Natural killer cell treated with Interleukin-12 subunit alpha and Interleukin-12 subunit beta and Interleukin-15 and Interleukin-18, amount 100 ng/mL, for 72 hours (primary cell): ENCODE data around the gene MICU1. TPM values are rescaled to one million over a fixed set of nuclear protein-coding genes. Genes with fewer than 3 reads are reported as not detected.
"Not testable (repeated sequence)": the region's sequence is repeated elsewhere in the genome, so short reads cannot be mapped to it uniquely, and the experiment has no call there.

Experiments used
- ATAC-seq, 2 donors: fragments of 150-1000 bp; cut with Tn5 transposase in 1 of 2; sonication (Bioruptor Pico), chemical (Tn5 transposase) in 1 of 2; 2 replicates each; pipeline ENCODE4 v1.10.0; 2021
- DNase-seq: peaks from one replicate; pipeline ENCODE4 v3.0.0; 2022; ENCODE audit warnings: low spot score
- H3K27ac Mint-ChIP-seq, 2 donors: 1 replicate in 1 of 2; 2 replicates in 1 of 2; pipeline ENCODE4 v1.8.0; 2022; ENCODE audit warnings: mixed read lengths in 2 of 2, mild to moderate bottlenecking in 1 of 2, moderate library complexity in 1 of 2
- H3K27me3 Mint-ChIP-seq, 2 donors: 1 replicate in 1 of 2; 2 replicates in 1 of 2; pipeline ENCODE4 v1.8.0; 2022; ENCODE audit warnings: mixed read lengths in 2 of 2
- H3K36me3 Mint-ChIP-seq: one replicate; pipeline ENCODE4 v1.8.0; 2022; ENCODE audit warnings: mixed read lengths
- H3K4me1 Mint-ChIP-seq, 2 donors: 1 replicate in 1 of 2; 2 replicates in 1 of 2; pipeline ENCODE4 v1.8.0; 2022; ENCODE audit warnings: low read depth in 2 of 2, mixed read lengths in 2 of 2, mild to moderate bottlenecking in 1 of 2
- H3K4me3 Mint-ChIP-seq: one replicate; pipeline ENCODE4 v1.8.0; 2022; ENCODE audit warnings: mixed read lengths
- H3K9me3 Mint-ChIP-seq: 2 replicates; pipeline ENCODE4 v1.8.0; 2022; ENCODE audit warnings: mixed read lengths
- total RNA-seq, 2 donors: library from RNA; stranded (reverse); gene quantifications; one replicate each; pipeline ENCODE4 v1.2.3, GENCODE V29; 2022

The MICU1 gene
- total RNA-seq, 2 donors from 2014 or later = 40.8 to 43.0 TPM

DNA sequence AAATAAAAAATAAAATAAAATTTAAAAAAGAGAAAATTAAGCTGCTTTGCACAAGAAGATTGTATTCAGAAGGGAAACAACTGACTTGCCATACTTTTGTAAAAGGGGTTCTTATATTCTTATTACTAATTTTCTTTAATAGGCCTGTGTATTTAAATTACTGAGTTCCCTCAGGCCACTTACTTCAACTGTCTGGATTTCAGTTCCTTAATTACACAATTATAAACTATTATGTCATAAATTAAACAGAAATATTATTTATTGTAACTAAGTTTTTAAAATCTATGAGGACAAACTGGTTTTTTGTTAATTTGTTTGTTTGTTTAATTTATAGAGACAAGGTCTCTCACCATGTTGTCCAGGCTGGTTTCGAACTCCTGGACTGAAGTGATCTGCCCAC, 22.4 kb upstream of the MICU1 start:
- Mint-ChIP-seq H3K27me3 (peaks cover 0 to 2% of the 10 kb centered on the region in 2 donors), H3K9me3 (no peaks in the 10 kb centered on the region), H3K27ac (no peak overlapping the region), H3K4me3 (no peak overlapping the region), H3K36me3 (no peaks in the 10 kb centered on the region), H3K4me1 (no peaks in the 10 kb centered on the region)
- ATAC-seq (no peak), DNase-seq (no peak)

GRCh38 chr10:72646971-72647370, 21.1 kb upstream of the MICU1 start:
- not testable (repeated sequence) for H3K27ac Mint-ChIP-seq, ATAC-seq, DNase-seq, H3K4me1 Mint-ChIP-seq, H3K36me3 Mint-ChIP-seq, H3K27me3 Mint-ChIP-seq, H3K9me3 Mint-ChIP-seq, H3K4me3 Mint-ChIP-seq

DNA sequence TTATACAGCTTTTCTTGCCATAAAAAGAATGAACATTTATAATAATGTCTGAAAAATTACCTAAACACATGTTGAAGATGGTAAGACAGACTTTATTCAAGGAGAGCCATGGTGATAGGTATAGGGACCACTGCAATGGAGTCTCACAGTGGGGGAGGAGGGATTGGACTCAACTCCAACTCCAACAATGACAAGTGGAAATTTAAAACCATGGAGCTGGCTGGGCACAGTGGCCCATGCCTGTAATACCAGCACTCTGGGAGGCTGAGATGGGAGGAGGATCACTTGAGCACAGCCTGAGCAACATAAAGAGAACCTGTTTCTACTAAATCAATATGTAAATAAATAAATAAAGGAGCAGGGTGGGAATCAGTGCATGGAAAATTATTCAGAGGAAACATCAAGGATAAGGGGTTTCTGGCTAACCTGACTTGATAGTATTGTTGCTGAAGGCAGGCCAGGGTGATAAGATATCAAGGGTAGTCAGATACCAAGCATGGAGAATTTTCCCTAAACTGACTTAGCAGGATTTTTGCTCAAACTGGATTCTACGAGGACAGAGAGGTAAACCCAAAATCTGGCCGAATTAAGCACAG, 19.5 kb upstream of the MICU1 start:
- peaks cover 0 to 2% of the 10 kb centered on the region in 2 donors for H3K27me3 Mint-ChIP-seq
- DNase-seq (no peak), ATAC-seq (no peak)
- no peaks in the 10 kb centered on the region for H3K9me3 Mint-ChIP-seq
- no peaks in the 10 kb centered on the region for H3K4me1 Mint-ChIP-seq
- no peak overlapping the region for H3K27ac Mint-ChIP-seq
- H3K36me3 Mint-ChIP-seq = no peaks in the 10 kb centered on the region
- no peak overlapping the region for H3K4me3 Mint-ChIP-seq

GRCh38 chr10:72642318-72642717, 16.4 kb upstream of the MICU1 start:
- peaks cover 3 to 5% of the 10 kb centered on the region in 2 donors for H3K4me1 Mint-ChIP-seq
- peaks cover 0 to 5% of the 10 kb centered on the region in 2 donors for H3K27me3 Mint-ChIP-seq
- H3K36me3 Mint-ChIP-seq = no peaks in the 10 kb centered on the region
- DNase-seq (no peak), ATAC-seq (no peak)
- H3K4me3 Mint-ChIP-seq = no peak overlapping the region
- H3K27ac Mint-ChIP-seq = no peak overlapping the region
- H3K9me3 Mint-ChIP-seq = no peaks in the 10 kb centered on the region

DNA sequence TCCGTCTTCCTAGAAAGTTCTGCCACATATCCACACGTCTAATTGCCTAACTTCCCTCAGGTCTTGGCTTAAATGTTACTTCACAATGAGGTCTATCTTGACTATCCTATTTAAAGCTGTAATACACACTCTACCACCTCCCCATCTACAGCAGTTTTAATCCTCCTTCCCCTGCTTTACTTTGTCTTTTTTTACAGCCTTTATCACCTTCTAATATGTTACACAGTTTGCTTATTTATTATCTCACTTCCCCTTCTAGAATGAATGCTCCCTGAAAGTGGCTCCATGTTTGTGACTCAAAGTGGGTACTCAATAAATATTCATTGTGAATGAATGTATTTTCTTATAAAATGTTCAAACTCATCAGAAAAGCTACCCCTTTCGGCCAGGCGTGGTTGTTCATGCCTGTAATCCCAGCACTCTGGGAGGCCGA, 13.6 kb upstream of the MICU1 start:
- H3K36me3 Mint-ChIP-seq = no peaks in the 10 kb centered on the region
- no peak overlapping the region for H3K27ac Mint-ChIP-seq
- ATAC-seq (no peak), DNase-seq (no peak)
- H3K9me3 Mint-ChIP-seq = no peaks in the 10 kb centered on the region
- H3K4me3 Mint-ChIP-seq = no peak overlapping the region
- peaks cover 5 to 8% of the 10 kb centered on the region in 2 donors for H3K4me1 Mint-ChIP-seq
- peaks cover 0 to 5% of the 10 kb centered on the region in 2 donors for H3K27me3 Mint-ChIP-seq

DNA sequence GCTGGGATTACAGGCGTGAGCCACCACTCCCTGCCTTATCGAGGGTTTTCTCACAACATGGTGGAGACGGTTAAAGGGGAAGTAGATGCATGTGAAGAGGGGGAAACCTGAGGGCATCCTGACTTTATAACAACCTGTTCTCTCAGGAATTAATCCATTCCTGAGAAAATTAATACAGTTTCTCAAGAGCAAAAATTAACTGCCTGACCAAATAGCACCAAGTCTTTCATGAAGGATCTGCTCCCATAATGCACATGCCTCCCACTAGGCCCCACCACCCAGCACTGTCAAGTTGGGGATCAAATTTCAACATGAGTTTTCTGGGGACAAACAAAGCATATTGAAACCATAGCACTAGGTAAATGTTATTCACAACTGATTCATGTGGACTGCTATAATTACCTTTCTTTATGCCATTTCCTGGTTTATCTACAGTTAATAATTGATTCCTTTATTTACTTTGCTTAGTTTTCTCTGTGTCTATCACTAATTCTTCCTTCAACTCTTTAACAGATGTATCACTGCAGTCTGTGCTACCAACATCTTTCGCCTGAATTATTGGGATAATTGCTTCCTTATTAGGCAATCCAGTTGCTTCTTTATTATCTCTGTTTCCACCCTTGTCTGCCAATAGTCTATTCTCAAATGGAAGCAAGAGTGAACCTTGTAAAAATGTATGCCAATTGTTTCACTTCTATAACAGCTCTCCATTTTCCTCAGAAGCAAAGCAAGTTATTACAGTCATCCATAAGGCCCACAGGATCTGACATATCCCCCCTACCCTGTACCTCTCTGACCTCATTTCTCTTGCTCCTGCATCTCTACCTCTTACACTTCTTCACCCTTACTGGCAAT, 12.9 kb upstream of the MICU1 start:
- no peak for ATAC-seq
- no peaks in the 10 kb centered on the region for H3K9me3 Mint-ChIP-seq
- DNase-seq = no peak
- no peak overlapping the region for H3K27ac Mint-ChIP-seq
- no peaks in the 10 kb centered on the region for H3K36me3 Mint-ChIP-seq
- H3K27me3 Mint-ChIP-seq = peaks cover 0 to 5% of the 10 kb centered on the region in 2 donors
- H3K4me1 Mint-ChIP-seq = peaks cover 5 to 8% of the 10 kb centered on the region in 2 donors
- H3K4me3 Mint-ChIP-seq = no peak overlapping the region

DNA sequence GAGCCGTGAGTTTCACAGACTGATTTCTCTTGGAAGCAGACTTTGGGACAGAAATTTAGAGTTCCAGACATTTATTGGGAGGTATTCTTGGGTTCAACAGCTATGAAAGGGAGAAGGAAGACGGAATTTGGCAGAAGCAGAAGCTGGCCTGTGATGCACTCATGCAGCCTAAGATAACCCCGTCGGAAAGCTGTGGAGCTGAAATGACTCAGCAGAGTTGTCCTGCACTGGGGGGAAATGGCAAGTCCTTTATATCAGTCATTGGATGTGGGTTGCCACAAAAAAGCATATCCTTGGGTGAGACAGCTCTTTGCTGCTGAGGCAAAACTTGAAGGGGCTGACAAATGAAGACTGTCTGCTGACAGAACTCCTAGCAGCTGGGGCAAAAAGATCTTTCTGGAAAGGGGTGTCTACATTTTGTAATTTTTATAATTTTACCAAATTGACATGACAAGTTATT, 11.5 kb upstream of the MICU1 start:
- H3K4me1 Mint-ChIP-seq = peaks cover 5 to 8% of the 10 kb centered on the region in 2 donors
- H3K36me3 Mint-ChIP-seq = no peaks in the 10 kb centered on the region
- no peak for DNase-seq
- no peaks in the 10 kb centered on the region for H3K9me3 Mint-ChIP-seq
- ATAC-seq = peak; percentile 85 to 99
- peak overlapping the region in 1 of 2 donors; percentile 15 for H3K27ac Mint-ChIP-seq
- peak overlapping the region; percentile 56 for H3K4me3 Mint-ChIP-seq
- H3K27me3 Mint-ChIP-seq = peaks cover 0 to 5% of the 10 kb centered on the region in 2 donors

DNA sequence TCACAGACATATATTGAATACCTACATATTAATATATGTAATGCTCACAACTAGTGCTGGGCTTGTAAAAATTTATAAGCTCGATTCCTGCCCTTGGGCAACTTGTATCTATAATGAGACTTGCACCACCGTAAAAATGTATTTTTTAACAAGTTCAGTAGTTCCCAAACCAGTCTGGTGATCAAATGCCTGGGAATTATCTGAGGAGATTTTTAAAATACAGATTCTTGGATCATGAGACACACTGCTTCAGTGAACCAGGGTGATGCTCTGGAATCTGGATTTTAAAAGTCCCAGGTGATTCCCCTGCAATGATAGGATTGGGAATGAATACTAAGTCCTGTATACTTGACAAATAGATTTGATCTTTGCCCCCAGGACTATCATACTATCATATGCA, 4.3 kb upstream of the MICU1 start:
- peaks cover 3 to 10% of the 10 kb centered on the region in 2 donors for H3K4me1 Mint-ChIP-seq
- H3K27ac Mint-ChIP-seq = no peak overlapping the region
- no peaks in the 10 kb centered on the region for H3K9me3 Mint-ChIP-seq
- peaks cover 0 to 3% of the 10 kb centered on the region in 2 donors for H3K27me3 Mint-ChIP-seq
- DNase-seq = no peak
- H3K4me3 Mint-ChIP-seq = no peak overlapping the region
- no peak for ATAC-seq
- no peaks in the 10 kb centered on the region for H3K36me3 Mint-ChIP-seq

GRCh38 chr10:72626444-72626754, 520 bp upstream of the MICU1 start:
- Mint-ChIP-seq H3K36me3 (no peaks in the 10 kb centered on the region), H3K9me3 (no peaks in the 10 kb centered on the region), H3K27me3 (peaks cover 0 to 3% of the 10 kb centered on the region in 2 donors), H3K4me3 (peak overlapping the region; percentile 94), H3K27ac (peak overlapping the region; percentile 70 to 88), H3K4me1 (peaks cover 12 to 14% of the 10 kb centered on the region in 2 donors)
- DNase-seq (no peak), ATAC-seq (no peak)

DNA sequence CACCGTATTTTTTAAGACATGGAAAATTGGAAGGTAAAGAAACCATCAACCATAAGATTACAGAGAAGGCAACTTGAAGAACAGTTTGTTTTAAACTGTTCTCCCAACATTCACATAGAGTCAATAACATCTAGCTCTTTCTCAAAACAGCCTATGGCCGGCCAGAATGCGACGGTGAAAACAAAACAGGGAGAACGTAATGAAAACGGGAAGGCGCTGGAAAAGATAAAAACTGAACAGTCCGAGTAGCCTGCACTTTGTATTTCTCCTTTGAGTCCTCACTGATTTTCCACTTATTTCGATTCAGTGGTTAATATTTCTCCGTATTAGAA, 637 bp downstream of the MICU1 start:
- H3K9me3 Mint-ChIP-seq = no peaks in the 10 kb centered on the region
- peak overlapping the region; percentile 94 for H3K4me3 Mint-ChIP-seq
- no peaks in the 10 kb centered on the region for H3K36me3 Mint-ChIP-seq
- peaks cover 0 to 3% of the 10 kb centered on the region in 2 donors for H3K27me3 Mint-ChIP-seq
- peaks cover 12 to 14% of the 10 kb centered on the region in 2 donors for H3K4me1 Mint-ChIP-seq
- DNase-seq = no peak
- no peak for ATAC-seq
- H3K27ac Mint-ChIP-seq = peak overlapping the region; percentile 70 to 88

DNA sequence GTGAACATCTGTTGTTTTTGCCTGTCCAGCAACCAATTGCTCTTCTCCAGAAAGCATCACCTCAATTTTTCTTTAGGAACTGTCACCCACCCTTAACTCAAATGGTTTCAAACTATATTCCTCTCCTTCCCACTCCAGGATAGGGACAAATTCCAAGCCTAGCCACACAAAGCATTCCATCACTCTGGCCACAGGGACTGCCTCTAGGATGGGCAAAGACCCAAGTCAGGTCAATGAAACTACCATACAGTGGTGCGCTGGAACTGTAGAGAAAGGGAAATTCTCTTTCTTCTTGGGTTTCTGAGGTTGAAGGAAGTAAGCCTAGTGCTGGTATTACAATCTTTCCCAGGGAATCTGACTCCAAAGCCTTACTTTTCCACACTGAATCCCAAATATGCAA, 3.6 kb downstream of the MICU1 start:
- H3K36me3 Mint-ChIP-seq = no peaks in the 10 kb centered on the region
- H3K4me1 Mint-ChIP-seq = peaks cover 12 to 14% of the 10 kb centered on the region in 2 donors
- no peaks in the 10 kb centered on the region for H3K27me3 Mint-ChIP-seq
- H3K9me3 Mint-ChIP-seq = no peaks in the 10 kb centered on the region
- ATAC-seq = no peak
- no peak overlapping the region for H3K4me3 Mint-ChIP-seq
- H3K27ac Mint-ChIP-seq = no peak overlapping the region
- no peak for DNase-seq

GRCh38 chr10:72616716-72617115, 9.2 kb downstream of the MICU1 start:
- Mint-ChIP-seq H3K27me3 (no peaks in the 10 kb centered on the region), H3K4me1 (peaks cover 4% of the 10 kb centered on the region in 2 donors), H3K27ac (no peak overlapping the region), H3K4me3 (no peak overlapping the region), H3K36me3 (peaks cover 13% of the 10 kb centered on the region), H3K9me3 (peaks cover 3% of the 10 kb centered on the region)
- DNase-seq = no peak
- ATAC-seq = no peak

- H3K36me3 Mint-ChIP-seq = peaks cover 13% of the 10 kb centered on the region
- H3K9me3 Mint-ChIP-seq = peaks cover 3% of the 10 kb centered on the region
- H3K27me3 Mint-ChIP-seq = no peaks in the 10 kb centered on the region
- H3K27ac Mint-ChIP-seq = no peak overlapping the region
- H3K4me3 Mint-ChIP-seq = no peak overlapping the region
- no peak for DNase-seq
- H3K4me1 Mint-ChIP-seq = peaks cover 4% of the 10 kb centered on the region in 2 donors
- no peak for ATAC-seq
Observed at GRCh38 chr10:72615970-72616369, 9.9 kb downstream of the MICU1 start.

DNA sequence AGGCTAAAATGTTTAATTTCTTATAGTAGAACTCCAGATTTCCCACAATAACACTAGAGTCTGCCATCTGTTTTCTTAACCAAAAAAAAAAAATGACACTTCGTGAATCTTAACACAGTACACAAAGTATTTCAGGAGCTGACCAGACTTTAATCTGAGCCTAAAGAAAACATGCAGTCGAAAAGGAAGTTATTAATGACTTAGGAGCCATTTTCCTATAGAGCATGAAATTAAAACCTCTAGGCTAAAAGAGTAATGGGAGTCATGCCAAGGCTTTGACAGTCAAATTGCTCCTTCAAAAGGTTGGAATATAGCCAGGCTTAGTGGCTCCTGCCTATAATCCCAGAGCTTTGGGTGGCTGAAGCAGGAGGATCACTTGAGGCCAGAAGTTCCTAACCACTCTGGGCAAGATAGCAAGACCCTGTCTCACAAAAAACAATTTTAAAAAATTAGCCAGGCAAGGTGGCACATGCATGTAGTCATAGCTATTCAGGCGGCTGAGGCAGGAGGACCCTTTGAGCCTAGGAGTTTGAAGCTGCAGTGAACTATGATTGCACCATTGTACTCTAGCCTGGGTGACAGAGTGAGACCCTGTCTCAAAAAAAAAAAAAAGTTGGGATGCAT, 13.6 kb downstream of the MICU1 start:
- Mint-ChIP-seq H3K4me1 (peaks cover 4 to 8% of the 10 kb centered on the region in 2 donors), H3K27ac (no peak overlapping the region), H3K36me3 (peaks cover 13% of the 10 kb centered on the region), H3K4me3 (no peak overlapping the region), H3K9me3 (peaks cover 3% of the 10 kb centered on the region), H3K27me3 (no peaks in the 10 kb centered on the region)
- ATAC-seq = no peak
- no peak for DNase-seq
